Omental fat pad (tissue), 4 donors: Measurements from ENCODE around the gene CCDC180. TPM values are rescaled to one million over a fixed set of nuclear protein-coding genes. Genes with fewer than 3 reads are reported as not detected.

Experiments
- ATAC-seq: fragments of 150-250 bp; one replicate; pipeline ENCODE4 v1.9.1; 2016; ENCODE audit warnings: mild to moderate bottlenecking, moderate library complexity; ENCODE audit not compliant: low FRiP score
- DNase-seq: peaks from one replicate; pipeline ENCODE4 v3.0.0-alpha.2; 2019; ENCODE audit warnings: low spot score
- CTCF ChIP-seq, 3 donors: fragments of 450-650 bp; IDR thresholded peaks; one replicate each; pipeline ENCODE4 v1.5.1; 2016 to 2017; ENCODE audit warnings: antibody characterized with exemption in 3 of 3, mild to moderate bottlenecking in 3 of 3, moderate library complexity in 2 of 3
- total RNA-seq, 4 donors: library from RNA; depleted of rRNA; stranded (reverse); fragments of >200 nt; gene quantifications; one replicate each; pipeline ENCODE4 v1.1.0, GENCODE V29; 2016

CCDC180 gene
- total RNA-seq, 4 donors from 2014 or later: 2.9 to 6.1 (median 4.0) TPM

DNA sequence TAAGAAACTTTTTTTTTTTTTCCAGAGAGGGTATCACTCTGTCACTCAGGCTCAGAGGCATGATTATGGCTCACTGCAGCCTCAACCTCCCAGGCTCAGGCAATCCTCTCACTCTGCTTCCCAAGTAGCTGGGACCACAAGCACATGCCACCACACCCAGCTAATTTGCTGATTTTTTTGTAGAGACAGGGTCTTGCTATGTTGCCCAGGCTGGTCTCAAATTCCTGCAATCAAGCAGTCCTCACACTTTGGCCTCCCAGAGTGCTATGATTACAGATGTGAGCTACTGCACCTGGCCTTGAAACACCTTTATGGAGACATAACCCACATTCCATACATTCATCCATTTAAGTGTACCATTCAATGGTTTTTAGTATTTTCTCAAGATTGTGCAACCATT lies 23.7 kb upstream of the CCDC180 start:
- no peak for DNase-seq
- no peak for TF ChIP-seq CTCF (IDR thresholded peaks at IDR 0.05)
- ATAC-seq: no peak

DNA sequence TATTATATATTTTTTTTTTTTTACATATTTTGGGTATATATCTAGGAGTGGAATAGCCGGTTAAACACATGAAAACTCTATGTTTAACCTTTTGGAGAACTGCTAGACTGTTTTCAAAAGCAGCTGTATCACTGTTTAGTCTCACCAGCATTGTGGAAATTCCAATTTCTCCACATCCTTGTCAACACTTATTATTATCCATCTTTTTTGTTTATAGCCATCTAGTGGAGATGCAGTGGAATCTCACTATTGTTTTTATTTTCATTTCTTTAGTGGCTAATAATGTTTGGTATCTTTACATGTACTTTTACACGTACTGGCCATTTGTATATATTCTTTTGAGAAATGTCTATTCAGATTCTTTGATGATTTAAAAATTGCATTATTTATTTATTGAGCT lies 22.7 kb upstream of the CCDC180 start:
- TF ChIP-seq CTCF (IDR thresholded peaks at IDR 0.05): no peak
- DNase-seq (no peak), ATAC-seq (no peak)

DNA sequence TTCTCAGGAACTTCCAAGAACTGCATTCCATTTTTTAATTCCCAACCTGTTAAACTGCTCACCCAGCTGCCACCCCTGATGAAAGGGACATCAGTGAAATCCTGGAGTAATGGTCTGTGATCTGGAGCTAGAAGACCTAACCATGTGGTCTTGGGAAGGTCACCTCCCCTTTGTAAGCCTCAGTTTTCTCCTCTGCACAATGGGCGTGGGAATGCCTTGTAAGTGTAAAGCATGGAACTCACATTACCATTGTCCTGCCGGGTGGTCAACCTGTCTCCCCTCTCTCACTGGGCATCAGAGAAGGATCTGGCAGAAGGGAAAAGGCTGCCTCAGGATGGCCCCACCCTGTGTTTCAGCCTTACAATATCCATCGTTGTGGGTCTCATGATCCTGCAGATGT lies 15.3 kb upstream of the CCDC180 start:
- DNase-seq (no peak), ATAC-seq (no peak)
- TF ChIP-seq CTCF (IDR thresholded peaks at IDR 0.05): no peak

GRCh38 chr9:97293207-97293721 lies 14.2 kb upstream of the CCDC180 start:
- DNase-seq (no peak), ATAC-seq (no peak)
- no peak for TF ChIP-seq CTCF (IDR thresholded peaks at IDR 0.05)

DNA sequence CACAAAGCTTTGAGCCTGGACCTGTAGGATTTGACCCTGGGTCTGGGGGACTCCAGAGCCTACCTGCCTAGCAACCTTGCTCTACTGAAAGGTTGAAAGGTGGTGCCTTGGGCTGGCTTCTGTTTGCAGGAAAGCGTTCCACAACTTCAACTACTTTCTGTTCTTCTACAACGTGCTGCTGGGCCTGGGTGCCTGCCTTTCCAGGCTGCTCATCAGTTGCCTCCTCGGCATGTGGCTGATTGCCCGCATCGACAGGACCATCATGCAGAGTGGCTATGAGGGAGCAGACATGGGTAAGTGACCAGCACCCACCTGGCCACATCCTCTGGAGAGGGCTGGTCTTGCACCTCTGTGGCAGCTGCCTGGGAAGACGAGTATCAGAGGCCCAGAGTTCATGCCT lies 13.6 kb upstream of the CCDC180 start:
- ATAC-seq (no peak), DNase-seq (no peak)
- no peak for TF ChIP-seq CTCF (IDR thresholded peaks at IDR 0.05)

- no peak for TF ChIP-seq CTCF (IDR thresholded peaks at IDR 0.05)
- ATAC-seq: no peak
- no peak for DNase-seq
These were observed 9.6 kb upstream of the CCDC180 start for GRCh38 chr9:97297889-97298288.

DNA sequence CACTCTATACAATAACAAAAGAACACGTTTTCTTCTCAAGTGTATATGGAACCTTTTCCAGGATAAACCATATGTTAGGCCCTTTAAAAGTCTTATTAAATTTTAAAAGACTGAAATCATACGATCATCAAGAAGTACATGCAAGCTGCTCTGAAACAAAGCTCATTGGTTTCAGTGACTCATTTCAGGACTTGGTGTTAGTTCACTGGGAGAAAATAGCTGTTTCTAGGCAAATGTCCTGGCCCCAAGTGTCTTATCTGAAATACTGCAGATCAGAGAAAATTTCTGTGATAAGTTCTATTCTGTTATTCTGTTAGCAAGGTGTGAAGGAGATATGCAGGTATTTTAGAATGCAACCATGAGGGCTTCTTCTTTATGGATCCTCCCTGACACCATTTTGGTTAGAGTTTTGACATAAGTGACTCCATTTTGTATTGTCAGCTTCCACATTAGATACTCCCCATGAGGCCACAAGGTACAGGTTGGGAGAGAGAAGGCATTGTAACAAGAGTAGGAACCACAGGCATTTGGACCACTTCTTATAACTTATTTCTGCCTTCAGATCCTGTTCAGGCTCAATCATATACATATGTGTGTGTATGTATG lies 7.5 kb upstream of the CCDC180 start:
- TF ChIP-seq CTCF (IDR thresholded peaks at IDR 0.05): no peak
- ATAC-seq (no peak), DNase-seq (no peak)
